Testis (tissue), 2 donors: ENCODE data around the gene FAM53A.

Experiments
- CTCF ChIP-seq, 3 experiments: fragments of 450-650 bp in 2 of 3; fragments of 200-600 bp in 1 of 3; sonication (generic) in 1 of 3; IDR thresholded peaks; one replicate each; pipeline ENCODE4 v1.5.1; 2016 to 2019; ENCODE audit warnings: antibody characterized with exemption in 3 of 3, mild to moderate bottlenecking in 2 of 3, moderate library complexity in 1 of 3
- POLR2A ChIP-seq: fragments of 450-650 bp; IDR thresholded peaks from one replicate; pipeline ENCODE4 v1.6.1; 2017; ENCODE audit warnings: antibody characterized with exemption, mild to moderate bottlenecking, moderate library complexity

DNA sequence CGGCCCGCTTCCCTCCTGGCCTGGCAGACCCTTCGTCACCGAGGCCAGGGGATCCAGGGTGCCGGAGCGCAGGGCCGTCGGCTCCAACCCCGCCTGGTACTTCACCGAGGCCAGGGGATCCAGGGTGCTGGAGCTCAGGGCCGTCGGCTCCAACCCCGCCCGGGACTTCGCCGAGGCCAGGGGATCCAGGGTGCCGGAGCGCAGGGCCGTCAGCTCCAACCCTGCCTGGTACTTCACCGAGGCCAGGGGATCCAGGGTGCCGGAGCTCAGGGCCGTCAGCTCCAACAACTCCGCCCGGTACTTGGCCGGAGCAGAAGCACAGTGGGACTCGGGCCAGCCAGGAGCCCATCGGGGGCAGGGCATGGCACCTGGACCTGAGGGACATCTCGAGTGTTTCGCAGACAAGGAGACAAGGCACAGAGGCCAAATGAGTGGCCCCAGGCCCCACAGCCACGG, 85.1 kb downstream of the FAM53A start:
- TF ChIP-seq CTCF (IDR thresholded peaks at IDR 0.05) (no peak), POLR2A (no peak)
